GM21825 (cell line): Measurements from ENCODE around the gene RBKS.
"Not testable (repeated sequence)": the region's sequence is repeated elsewhere in the genome, so short reads cannot be mapped to it uniquely, and the experiment has no call there.

Source experiments
- ATAC-seq: cut with Tn5 transposase; IDR thresholded peaks from one replicate; pipeline ENCODE4 v1.9.1; 2021; ENCODE audit warnings: mild to moderate bottlenecking, moderate library complexity; ENCODE audit not compliant: unreplicated experiment

The RBKS gene

DNA sequence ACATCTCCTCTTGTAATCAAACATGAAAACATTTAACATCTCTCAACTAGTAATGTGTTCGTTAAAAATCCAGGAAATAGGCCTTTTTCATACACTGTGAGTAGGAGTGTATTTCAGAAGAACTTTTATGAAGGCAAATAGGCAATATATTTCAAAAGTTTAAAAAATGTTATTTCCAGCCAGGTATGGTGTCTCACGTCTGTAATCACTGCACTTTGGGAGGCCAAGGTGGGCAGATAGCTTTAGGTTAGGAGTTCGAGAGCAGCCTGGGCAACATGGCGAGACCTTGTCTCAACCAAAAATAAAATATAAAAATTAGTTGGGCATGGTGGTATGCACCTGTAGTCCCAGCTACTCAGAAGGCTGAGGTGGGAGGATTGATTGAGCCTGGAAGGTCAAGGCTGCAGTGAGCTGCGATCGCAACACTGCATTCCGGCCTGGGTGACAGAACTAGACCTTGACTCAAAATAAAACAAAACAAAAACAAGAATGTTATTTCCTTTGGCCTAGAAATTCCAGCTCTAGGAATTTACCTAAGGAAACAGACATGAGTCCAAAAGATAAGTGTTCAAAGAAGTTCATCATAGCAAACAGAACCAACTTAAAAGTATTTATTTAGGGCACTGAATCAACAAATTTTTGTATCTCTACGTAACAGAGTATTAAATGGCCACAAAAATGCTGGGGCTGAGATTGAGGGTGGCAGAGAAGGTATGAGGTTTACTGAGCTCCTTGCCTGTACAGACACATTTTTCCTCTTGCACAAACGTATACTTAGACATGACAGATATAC is 14.9 kb downstream of the RBKS start:
- ATAC-seq: no peak

DNA sequence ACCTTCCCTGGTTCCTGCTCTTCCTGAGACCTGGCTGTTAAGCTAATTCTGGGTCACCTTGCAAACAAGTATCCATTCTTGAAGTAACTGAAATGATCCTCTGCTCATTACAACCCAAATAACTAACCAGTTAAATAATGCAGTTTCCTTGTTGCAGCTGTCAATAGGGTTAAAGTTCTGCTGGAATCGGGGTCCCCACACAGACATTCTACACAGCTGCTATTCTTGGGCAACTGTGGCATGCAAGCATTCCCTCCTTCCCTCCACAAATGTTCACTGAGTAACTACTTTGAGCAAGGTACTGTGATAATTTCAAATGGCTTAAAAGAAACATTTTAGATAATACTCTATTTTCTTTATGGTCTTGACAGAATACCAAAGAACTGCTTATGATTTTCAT is 17.1 kb downstream of the RBKS start:
- no peak for ATAC-seq

- ATAC-seq: no peak
These were observed 18.4 kb downstream of the RBKS start for GRCh38 chr2:27871802-27872201.

DNA sequence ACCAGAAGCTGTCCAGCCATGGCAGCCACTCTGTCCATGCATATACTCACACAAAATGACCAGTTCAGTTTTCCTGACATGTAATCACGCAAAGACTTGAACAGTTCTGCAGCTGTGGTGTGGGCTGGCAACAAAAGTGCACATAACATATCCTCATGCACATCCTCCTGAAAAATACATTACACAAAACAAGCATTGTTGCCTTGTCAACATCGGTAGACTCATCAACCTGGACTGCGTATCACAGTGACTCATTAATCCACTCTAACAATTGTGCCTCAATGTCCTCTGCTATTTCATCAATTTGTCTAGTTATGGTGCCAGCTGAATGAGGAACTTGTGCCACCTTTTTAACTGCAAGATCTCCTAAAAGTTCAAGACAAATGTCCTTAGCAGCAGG is 19.5 kb downstream of the RBKS start:
- no peak for ATAC-seq

- ATAC-seq: no peak
These were observed 20.4 kb downstream of the RBKS start for GRCh38 chr2:27869763-27870162.

DNA sequence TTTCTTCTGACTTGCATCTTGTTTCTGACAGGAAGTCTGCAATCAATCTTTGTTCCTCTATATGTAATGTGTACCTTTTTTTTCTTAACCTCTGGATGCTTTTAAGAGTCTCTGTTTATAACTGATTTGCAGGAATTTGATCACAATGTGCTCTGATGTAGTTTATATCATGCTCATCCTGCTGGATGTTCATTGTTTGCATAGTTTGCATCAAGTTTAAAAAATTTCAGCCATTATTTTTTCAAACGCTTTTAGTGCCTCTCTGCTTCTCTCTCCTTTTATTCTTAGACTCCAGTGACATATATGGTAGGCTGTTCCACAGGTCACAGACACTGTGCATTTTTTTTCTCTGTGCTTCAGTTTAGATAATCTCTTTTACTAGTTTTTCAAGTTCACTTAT is 23.9 kb downstream of the RBKS start:
- no peak for ATAC-seq

- ATAC-seq: not testable (repeated sequence)
These were observed 26.2 kb downstream of the RBKS start for GRCh38 chr2:27863955-27864354.

DNA sequence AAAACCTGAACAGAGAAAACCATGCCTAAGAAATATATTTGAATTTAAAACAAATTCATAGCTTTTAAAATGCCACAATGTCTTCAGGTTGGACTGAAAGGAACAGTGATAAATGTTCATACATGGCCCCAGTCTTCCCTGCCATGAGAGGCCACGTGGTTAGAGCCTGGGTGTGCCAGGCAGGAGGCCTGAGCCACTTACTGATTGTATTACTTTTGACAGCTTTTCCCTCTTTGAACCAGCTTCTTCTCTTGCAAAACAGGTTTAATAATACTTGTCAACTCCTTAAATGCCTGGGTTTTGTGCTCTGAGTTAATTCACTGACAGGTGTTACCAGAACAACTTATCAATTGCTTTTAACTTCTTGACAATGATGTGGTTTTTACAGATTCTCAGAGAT is 27.0 kb downstream of the RBKS start:
- ATAC-seq: no peak

DNA sequence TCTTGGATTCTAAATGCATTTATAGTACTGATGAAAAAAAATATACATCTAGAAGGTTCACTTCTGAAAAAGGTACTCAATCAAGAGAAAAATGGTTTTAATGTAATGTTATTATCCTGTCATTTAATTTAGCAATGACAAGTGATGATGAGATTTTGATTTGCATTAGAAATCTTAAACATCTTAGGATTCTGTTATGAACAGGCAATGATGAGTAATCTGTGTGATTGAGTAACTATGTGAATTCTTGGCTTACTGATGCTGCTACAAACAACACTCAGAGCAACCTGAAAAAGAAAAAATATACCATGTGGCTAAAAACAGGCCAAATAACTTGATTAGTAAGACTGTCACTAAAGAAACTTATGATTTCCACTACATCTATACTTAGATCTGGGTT is 30.1 kb downstream of the RBKS start:
- ATAC-seq: no peak

DNA sequence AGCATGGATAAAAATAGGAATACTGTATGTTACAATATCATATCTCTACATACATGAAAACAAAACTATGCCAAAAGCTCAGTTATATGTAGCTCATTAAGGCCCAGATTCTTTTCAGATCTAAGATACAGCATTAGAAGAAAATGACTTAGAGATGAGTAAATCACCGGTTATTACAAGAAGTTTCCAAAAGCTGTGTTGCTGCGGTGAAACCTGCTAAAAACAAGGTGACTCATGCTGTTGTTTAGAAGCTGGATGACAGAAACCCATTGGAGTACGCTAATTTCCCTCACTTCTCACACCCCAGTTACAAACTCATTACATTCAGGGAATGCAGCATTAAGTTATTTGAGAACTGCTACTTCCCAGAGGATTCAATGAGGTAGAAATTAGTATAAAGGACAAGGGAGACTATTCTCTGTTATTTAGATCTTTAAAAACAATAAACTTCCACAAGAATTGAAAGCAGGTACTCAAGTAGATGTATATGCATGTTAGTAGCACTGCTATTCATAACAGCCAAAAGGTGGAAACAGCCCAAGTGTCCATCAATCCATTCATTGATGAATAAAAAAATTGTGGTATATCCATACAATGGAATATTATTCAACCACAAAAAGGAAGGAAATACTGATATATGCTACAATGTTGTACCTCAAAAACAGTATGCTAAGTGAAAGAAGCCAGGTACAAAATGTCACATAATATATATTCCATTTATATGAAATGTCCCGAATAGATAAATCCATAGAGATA is 32.6 kb downstream of the RBKS start:
- ATAC-seq: no peak

DNA sequence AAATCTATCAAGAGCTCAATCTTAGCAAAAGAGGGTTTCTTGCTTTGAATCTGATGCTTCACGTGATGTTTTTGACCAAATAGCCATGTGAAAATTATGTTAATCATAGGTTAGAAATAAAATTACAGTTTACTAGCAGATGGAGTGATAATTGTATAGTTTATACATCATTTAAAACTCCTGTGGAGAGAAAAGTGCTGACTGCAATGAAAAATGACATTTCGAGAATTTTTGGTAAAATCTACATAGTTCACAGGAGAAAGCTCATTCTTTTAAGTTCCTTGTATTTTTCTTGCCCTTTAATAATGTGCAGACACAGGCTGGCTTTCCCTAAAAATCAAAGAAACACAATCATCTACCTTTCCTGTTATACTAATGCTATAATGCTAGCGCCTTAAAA is 33.2 kb downstream of the RBKS start:
- ATAC-seq: no peak

DNA sequence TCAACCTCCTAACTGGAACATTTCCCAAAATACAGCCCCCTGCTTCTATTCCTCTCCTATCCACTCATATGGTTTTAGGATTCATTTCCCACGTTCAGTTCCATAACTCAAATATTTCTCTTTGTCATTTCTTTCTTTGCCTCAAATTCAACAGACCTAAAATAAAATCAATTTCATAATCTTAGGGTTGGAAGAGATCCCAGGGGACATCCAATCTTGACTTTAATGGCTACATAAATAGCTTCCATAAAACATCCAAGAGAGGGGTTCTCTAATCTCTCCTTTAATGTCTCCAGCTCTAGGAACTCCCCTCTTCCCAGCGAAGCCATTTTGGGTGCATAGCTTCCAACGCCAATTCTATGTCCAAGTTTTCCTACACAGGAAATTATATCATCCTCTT is 33.8 kb downstream of the RBKS start:
- no peak for ATAC-seq

DNA sequence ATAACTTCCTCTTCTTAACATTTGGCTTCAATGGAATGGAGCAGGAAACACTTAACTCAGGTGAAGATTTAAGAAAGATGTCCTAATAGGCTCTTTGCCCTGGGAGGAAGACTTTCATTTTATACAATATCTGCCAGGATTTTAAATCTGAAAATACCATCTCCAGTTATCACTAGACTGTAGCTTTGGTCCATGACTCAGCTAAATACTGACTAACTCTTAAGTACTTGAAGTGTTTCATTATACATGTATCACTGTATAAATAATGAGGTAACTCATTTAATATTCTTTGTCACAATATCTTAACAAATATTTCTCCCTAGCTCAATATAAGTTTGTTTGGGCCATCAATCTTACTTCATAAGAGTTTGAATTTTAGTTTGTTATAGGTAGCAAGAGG is 34.7 kb downstream of the RBKS start:
- ATAC-seq: no peak

- ATAC-seq: no peak
These were observed 35.8 kb downstream of the RBKS start for GRCh38 chr2:27854229-27854862.

DNA sequence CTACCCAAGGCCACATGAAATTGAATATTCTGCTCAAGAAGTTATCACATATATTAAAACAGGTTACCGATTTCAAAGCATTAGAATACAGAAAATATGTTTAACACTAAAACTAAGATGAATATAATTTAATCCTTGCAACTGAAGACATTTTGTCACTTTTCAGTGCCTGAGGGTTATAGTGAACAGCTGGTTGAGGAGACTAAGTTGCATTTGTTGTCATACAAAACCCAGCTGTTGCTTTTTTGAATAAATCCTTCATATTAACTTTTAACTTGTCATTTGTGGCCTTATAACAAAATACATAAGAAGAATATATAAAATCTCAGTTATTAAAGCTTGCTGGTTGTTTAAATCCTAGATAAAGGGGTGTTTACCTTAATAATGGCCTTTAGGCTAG is 37.5 kb downstream of the RBKS start:
- ATAC-seq: no peak

GRCh38 chr2:27849558-27850205 is 40.5 kb downstream of the RBKS start:
- ATAC-seq: no peak

- ATAC-seq: no peak
These were observed 42.9 kb downstream of the RBKS start for GRCh38 chr2:27847333-27847732.

DNA sequence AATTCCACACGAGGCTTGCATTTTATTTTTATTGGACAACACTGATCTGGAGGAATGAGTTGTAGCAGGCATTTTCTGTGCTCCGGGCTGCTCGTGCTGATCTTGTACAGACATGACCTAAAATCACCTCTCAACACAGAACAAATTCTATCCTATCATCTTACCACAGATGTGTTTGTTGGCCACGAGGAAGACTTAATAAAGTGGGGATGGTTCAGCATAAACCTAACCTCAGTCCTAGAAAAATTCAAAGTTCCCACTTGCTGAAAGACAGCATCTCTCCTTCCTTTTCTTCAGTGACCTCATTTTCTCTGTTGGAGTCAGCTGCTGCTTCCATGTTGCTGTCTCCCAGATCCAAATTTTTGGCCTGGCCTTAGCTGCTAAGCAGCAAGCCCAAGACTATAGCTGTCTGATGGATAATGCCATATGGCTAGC is 45.3 kb downstream of the RBKS start:
- no peak for ATAC-seq

GRCh38 chr2:27843992-27844391 is 46.2 kb downstream of the RBKS start:
- no peak for ATAC-seq

DNA sequence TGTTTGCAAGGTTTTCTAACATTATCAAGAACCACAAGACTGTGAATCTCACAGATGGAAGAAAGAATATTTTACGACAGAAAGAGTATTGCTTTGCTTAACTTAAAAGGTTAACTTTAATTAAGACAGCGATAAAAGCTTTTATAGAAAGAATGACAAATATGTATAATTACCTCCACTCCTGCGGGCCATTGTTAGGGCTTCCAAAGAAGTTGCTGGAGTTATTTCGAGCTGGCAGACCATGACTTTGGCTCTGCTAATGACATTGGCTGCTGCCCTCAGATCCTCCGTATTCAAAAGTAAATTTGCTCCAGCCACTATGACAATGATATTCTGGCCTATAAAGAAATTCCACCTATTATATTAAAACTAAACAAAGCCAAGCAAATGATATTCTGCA is 47.3 kb downstream of the RBKS start:
- no peak for ATAC-seq

DNA sequence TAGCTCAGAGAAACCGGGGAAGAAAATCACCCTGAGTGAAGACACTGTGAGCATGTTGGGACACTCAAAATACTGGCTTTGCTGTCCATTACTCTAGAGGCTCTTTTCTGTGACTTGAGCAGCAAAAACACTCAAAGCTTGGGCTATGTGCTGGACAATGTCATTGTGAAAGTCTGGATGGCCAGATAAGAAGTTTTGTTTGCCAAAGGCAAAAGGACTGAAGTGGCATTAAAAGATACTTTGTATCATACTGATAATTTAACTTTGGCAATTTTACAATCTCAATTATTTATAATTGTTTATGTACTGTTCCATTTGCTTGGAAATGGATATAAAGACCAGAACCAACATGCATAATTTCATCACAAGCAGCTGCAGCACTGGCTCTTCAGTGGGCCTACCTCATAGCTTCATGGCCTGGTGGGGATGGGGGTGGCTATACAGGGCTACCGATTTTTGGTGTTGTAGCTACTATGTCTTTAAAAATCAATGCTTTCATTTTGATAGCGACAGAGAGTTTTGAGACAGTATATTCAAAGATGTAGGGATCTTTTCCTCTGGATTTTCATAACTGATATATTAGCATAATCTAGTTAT is 51.1 kb downstream of the RBKS start:
- no peak for ATAC-seq
